NT2/D1 (cell line): Measurements from ENCODE around the gene SORCS1.

Experiments
- SUZ12 ChIP-seq: IDR thresholded peaks from 2 replicates; pipeline ENCODE4 v1.6.1; 2011; ENCODE audit not compliant: insufficient read length, insufficient read depth; ENCODE audit errors: extremely low read depth
- YY1 ChIP-seq: IDR thresholded peaks from 2 replicates; pipeline ENCODE4 v1.6.1; 2011; ENCODE audit not compliant: insufficient read length, insufficient read depth
- ZNF274 ChIP-seq: IDR thresholded peaks from 2 replicates; pipeline ENCODE4 v1.6.1; 2011; ENCODE audit warnings: mild to moderate bottlenecking, low read depth, low read length

DNA sequence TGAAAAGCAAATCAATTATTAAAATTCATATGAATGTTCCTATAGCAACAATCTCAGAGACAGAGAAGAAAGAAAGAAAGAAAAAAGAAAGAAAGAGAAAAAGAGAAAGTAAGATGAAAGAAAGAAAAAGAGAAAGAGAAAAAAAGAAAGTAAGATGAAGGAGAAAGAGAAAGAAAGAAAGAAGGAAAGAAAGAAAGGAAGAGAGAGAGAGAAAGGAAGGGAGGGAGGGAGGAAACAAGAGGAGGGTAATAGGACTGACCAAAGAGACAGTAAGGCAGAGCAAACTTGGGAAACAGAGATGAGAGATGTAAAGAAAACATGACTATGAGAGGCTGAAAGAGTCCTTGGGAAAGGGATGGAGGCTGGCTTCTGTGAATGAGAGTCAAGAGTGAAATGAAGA is 458.4 kb downstream of the SORCS1 start:
- TF ChIP-seq ZNF274 (no peak), YY1 (no peak), SUZ12 (no peak)
